GM19467 (cell line): ENCODE measurements around the gene LAMA4.
A peak's percentile ranks its signal among the peaks of the same experiment; 100 is the strongest.
"Not testable (repeated sequence)": the region's sequence is repeated elsewhere in the genome, so short reads cannot be mapped to it uniquely, and the experiment has no call there.

Experiments used
- ATAC-seq: cut with Tn5 transposase; IDR thresholded peaks from one replicate; pipeline ENCODE4 v1.9.1; 2021; ENCODE audit warnings: mild to moderate bottlenecking, moderate library complexity; ENCODE audit not compliant: unreplicated experiment

Gene LAMA4

GRCh38 chr6:112106562-112106961 lies 147.8 kb downstream of the LAMA4 start:
- no peak for ATAC-seq

- ATAC-seq: not testable (repeated sequence)
Measured at GRCh38 chr6:112106026-112106425, 148.3 kb downstream of the LAMA4 start.

- ATAC-seq: no peak
Measured at GRCh38 chr6:112100561-112100960, 153.8 kb downstream of the LAMA4 start.

GRCh38 chr6:112096901-112097300 lies 157.5 kb downstream of the LAMA4 start:
- ATAC-seq: no peak

GRCh38 chr6:112087916-112088315 lies 166.5 kb downstream of the LAMA4 start:
- no peak for ATAC-seq

- ATAC-seq: peak; percentile 98
Measured at GRCh38 chr6:112087136-112087911, 167.0 kb downstream of the LAMA4 start, which contains the start of the genes FAM229B and TUBE1. FAM229B (plus strand) TSS chr6:112087591; CDS start chr6:112099284, 11,693 bp downstream. TUBE1 (minus strand) TSS chr6:112087482; CDS start chr6:112087434, 48 bp downstream.

- ATAC-seq: peak; percentile 17
Measured at GRCh38 chr6:112086744-112087135, 167.6 kb downstream of the LAMA4 start.

- no peak for ATAC-seq
Measured at GRCh38 chr6:112085286-112086065, 168.9 kb downstream of the LAMA4 start.

GRCh38 chr6:112081569-112081968 lies 172.8 kb downstream of the LAMA4 start:
- no peak for ATAC-seq

GRCh38 chr6:112066606-112067005 lies 187.8 kb downstream of the LAMA4 start:
- ATAC-seq: no peak

- no peak for ATAC-seq
Measured at GRCh38 chr6:112065426-112065986, 188.9 kb downstream of the LAMA4 start.

GRCh38 chr6:112062966-112063365 lies 191.4 kb downstream of the LAMA4 start:
- ATAC-seq: no peak

GRCh38 chr6:112061605-112062004 lies 192.8 kb downstream of the LAMA4 start:
- no peak for ATAC-seq
